ENCODE measurements around the gene GLI3.

Gene GLI3

DNA sequence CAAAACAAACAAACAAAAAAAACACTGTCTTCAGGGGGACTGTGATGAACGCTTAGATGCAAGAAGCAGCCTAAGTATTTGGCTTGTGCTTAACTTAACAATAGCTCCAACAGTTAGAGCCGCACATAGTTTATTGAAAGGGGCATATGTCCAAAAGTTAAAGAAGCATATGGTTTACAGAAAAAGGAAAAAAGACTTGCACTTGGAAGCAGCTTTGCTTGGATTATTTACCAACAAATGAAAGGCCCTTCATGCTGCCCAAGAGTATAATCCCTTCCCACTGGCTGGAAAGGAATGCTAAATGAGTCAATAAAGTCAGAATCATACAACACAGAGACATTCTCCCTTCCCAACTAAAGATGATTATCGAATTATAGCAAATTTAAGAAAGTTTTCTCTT, 77.9 kb downstream of the GLI3 start:
- TF ChIP-seq, protein P1, sequence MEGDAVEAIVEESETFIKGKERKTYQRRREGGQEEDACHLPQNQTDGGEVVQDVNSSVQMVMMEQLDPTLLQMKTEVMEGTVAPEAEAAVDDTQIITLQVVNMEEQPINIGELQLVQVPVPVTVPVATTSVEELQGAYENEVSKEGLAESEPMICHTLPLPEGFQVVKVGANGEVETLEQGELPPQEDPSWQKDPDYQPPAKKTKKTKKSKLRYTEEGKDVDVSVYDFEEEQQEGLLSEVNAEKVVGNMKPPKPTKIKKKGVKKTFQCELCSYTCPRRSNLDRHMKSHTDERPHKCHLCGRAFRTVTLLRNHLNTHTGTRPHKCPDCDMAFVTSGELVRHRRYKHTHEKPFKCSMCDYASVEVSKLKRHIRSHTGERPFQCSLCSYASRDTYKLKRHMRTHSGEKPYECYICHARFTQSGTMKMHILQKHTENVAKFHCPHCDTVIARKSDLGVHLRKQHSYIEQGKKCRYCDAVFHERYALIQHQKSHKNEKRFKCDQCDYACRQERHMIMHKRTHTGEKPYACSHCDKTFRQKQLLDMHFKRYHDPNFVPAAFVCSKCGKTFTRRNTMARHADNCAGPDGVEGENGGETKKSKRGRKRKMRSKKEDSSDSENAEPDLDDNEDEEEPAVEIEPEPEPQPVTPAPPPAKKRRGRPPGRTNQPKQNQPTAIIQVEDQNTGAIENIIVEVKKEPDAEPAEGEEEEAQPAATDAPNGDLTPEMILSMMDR (conservative IDR thresholded peaks at IDR 0.05; ENCODE audit: low read length): no peak
- peak; percentile 69 for DNase-seq (ENCODE audit: low read depth)
- no peak overlapping the region for H3K4me3 ChIP-seq (ENCODE audit: low read length)

DNA sequence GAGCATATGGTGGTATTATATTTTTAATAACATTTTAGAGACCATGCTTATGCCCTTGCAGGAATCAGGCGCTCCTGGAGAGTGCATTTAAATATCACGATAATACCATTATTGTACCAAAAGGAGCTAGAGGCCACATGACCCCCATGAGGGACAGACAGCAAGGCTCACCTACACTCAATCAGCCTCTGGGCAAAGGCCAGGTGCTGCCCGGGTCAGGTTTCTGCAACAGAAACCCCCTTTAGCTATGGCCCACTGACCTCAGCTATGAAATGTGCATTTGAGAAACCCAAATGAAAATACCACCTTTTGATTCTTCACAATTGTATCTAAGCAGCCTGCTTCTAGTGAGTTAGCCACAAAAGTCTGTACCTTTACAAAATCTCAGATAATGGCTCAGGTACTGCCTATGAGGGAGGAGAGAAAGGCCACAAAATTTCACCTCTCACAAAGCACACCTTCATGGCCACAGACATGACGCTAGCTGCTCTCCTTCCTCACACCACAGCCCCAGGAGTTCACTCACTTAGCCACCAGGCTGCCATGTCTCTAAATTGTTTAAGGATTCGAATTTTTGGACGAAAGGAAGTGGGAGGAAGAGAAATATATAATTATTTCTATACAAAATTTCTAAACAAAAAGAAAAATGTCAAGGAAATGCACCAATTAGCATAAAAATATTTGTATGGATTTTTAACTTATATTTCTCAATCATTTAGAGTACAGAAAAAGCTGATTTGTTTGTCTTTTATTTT, 79.9 kb downstream of the GLI3 start:
- TF ChIP-seq, protein P1 (conservative IDR thresholded peaks at IDR 0.05; ENCODE audit: low read length): no peak
- DNase-seq (ENCODE audit: low read depth): no peak
- no peak overlapping the region for H3K4me3 ChIP-seq (ENCODE audit: low read length)

DNA sequence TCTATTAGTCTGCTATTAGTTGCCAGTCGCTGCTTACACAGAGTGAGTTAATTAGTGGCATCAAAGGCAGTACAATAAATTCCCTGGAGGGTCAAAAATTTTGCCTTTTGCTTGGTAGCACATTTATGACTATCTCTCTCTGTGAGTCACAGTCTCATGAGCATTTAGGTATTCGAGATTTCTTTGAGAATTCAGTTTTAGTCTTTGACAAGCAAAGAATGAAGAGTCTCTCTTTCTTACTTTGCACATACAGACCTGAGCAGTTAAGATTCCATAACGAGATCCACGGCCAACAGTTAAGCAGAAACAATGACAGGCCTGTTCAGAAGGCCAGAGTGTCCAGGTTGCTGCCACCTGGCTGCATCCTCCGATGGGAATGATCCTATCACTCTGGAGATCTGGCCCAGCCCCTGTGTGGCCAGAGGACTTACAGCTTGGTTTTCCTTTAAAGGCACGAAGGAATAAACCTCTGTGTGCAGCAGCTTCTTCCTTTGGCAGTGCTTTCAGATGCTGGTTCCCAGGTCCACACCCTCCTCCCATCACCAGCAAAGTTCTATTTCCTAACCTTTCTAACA, 80.6 kb downstream of the GLI3 start:
- TF ChIP-seq, protein P1 (conservative IDR thresholded peaks at IDR 0.05; ENCODE audit: low read length): no peak
- DNase-seq (ENCODE audit: low read depth): peak; percentile 67
- H3K4me3 ChIP-seq (ENCODE audit: low read length): no peak overlapping the region

DNA sequence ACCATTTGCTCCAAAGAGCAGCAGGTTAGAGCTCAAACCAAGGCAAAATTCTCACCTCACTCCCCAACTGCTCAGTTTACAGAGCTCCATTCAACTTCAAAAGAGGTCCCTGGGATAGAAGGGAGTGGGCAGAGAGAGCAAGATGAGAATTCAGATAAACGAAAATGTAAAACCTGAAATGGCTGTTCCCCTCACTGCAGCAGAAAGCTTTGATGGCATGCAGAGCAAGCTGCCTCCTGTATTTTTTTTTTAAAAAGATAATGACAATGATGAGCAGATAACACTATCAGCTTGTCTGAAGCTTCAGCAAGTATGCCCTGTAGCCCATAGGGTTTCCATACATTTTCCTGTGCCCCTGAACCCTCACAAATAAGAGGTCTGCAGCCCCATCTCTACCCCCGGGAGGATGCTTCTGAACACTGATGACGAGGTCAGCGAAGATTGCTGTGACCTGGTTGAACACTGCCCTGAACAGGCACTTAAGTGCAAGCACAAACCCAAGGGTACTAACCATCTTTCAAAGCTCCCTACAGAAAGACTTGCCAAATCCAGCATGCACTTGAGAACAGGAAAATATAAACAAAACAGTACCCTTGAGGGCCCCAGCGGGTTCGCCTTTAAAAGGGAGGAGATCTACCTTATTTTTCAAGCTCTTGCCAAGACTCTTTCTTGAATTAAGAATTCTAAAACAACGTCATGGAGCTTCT, 81.3 kb downstream of the GLI3 start:
- DNase-seq (ENCODE audit: low read depth): no peak

DNA sequence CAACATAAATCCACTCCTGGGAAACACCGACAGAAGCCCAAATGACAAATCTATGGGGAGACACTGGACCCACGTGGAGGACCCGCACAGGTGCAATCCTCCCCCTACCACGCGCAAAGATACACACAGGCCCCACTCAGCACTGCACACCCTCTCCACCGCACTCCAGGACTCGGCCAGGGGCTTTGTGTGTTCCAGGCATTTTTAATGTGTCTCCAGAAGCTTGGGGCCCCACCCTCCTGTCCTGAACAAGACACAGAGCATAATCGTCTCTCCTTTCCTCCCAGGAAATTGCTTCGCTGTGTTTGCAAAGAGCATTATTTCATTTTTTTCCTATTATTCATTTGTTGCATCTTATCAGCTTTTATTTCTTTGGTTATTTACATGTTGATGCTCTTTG, 82.8 kb downstream of the GLI3 start:
- DNase-seq (ENCODE audit: low read depth): no peak
- no peak overlapping the region for H3K4me3 ChIP-seq (ENCODE audit: low read length)
- TF ChIP-seq, protein P1 (conservative IDR thresholded peaks at IDR 0.05; ENCODE audit: low read length): no peak

More for the DNA sequence above, 81.3 kb downstream of the GLI3 start:
- H3K4me3 ChIP-seq (ENCODE audit: low read length): no peak overlapping the region
- TF ChIP-seq, protein P1 (conservative IDR thresholded peaks at IDR 0.05; ENCODE audit: low read length): no peak

DNA sequence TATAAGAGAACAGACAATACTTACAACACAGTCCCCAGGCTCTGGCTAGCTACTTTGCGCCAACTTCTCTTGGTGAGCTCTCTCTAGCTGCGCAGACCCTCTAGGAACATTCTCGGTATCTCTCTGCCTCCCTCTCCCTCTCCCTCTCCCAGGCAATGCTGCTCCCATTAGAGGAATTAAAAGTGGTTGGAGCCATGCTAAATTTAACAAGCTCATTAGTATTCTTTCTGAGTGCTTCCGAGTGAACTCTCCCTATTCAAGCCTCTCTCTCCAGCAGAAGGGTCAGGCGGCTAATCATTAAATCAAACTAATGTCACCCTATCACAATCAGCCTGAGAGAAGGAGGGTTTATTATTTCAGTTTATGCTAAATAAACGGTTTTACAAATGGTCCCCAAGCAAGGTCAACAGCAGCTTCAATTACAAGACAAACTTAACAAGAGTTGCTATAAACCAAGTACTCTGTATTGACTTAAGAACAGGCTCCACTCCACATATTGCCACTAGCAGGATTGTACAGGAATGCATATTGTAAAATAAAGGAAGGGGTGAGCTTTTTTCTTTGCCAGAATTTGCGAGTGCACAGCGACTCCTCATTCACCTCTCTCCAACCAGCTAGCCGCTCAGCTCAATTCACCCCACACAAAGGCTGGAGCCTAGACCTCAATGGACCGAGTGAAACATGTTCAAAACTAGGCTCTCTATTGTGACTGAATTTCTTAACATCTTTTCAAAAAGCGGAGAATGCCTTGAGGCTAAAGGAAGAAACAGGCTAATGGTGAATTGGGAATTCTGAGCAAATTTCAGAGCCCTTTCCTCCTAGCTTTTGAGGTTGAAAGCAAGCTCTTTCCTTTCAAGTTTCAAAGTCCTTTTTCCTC, 84.4 kb downstream of the GLI3 start:
- DNase-seq (ENCODE audit: low read depth): no peak
- TF ChIP-seq, protein P1 (conservative IDR thresholded peaks at IDR 0.05; ENCODE audit: low read length): no peak
- no peak overlapping the region for H3K4me3 ChIP-seq (ENCODE audit: low read length)
